GM12878 (cell line): Measurements from ENCODE around the gene RPL36. TPM values are rescaled to one million over a fixed set of nuclear protein-coding genes. Genes with fewer than 3 reads are reported as not detected.

ENCODE experiments used
- ASH2L ChIP-seq: fragments of 300-600, 200-600 bp; sonication (generic); IDR thresholded peaks from 2 replicates; pipeline ENCODE4 v1.6.1; 2017; ENCODE audit warnings: low read depth, mild to moderate bottlenecking, borderline replicate concordance
- CREM ChIP-seq: IDR thresholded peaks from 2 replicates; pipeline ENCODE4 v1.6.1; 2014; ENCODE audit warnings: antibody characterized with exemption, low read depth
- DPF2 ChIP-seq: fragments of 450-650 bp; IDR thresholded peaks from 2 replicates; pipeline ENCODE4 v1.6.1; 2017; ENCODE audit warnings: mild to moderate bottlenecking
- E4F1 ChIP-seq: fragments of 450-650 bp; IDR thresholded peaks from 2 replicates; pipeline ENCODE4 v1.6.1; 2018; ENCODE audit warnings: borderline replicate concordance, mild to moderate bottlenecking; ENCODE audit not compliant: partially characterized antibody
- ETV6 ChIP-seq, 2 experiments: fragments of 450-650 bp in 1 of 2; IDR thresholded peaks in 1 of 2; conservative IDR thresholded peaks in 1 of 2; 2 replicates each; pipeline ENCODE4 v1.6.1; 2014; ENCODE audit warnings: antibody characterized with exemption in 1 of 2, borderline replicate concordance in 1 of 2, low read depth in 1 of 2, mild to moderate bottlenecking in 1 of 2, moderate library complexity in 1 of 2
- FOXK2 ChIP-seq: fragments of 450-650 bp; IDR thresholded peaks from 2 replicates; pipeline ENCODE4 v1.6.1; 2017; ENCODE audit warnings: mild to moderate bottlenecking, moderate library complexity
- GATAD2B ChIP-seq: fragments of 450-650 bp; conservative IDR thresholded peaks from 2 replicates; pipeline ENCODE4 v1.6.1; 2017; ENCODE audit warnings: low read depth, mild to moderate bottlenecking, moderate library complexity
- HDAC6 ChIP-seq: fragments of 200-600 bp; sonication (generic); IDR thresholded peaks from one replicate; pipeline ENCODE4 v1.8.0; 2017; ENCODE audit warnings: antibody characterized with exemption; ENCODE audit not compliant: unreplicated experiment
- IKZF1 ChIP-seq: fragments of 450-650 bp; conservative IDR thresholded peaks from 2 replicates; pipeline ENCODE4 v1.6.1; 2017; ENCODE audit warnings: antibody characterized with exemption, mild to moderate bottlenecking
- IRF4 ChIP-seq: IDR thresholded peaks from 2 replicates; pipeline ENCODE4 v1.6.1; 2011; ENCODE audit warnings: low read depth, low read length
- KLF5 ChIP-seq: fragments of 450-650 bp; IDR thresholded peaks from 2 replicates; pipeline ENCODE4 v1.6.1; 2014; ENCODE audit warnings: mild to moderate bottlenecking; ENCODE audit not compliant: partially characterized antibody
- MLLT1 ChIP-seq: fragments of 450-650 bp; IDR thresholded peaks from 2 replicates; pipeline ENCODE4 v1.6.1; 2016; ENCODE audit warnings: mild to moderate bottlenecking
- NBN ChIP-seq: fragments of 450-650 bp; IDR thresholded peaks from 2 replicates; pipeline ENCODE4 v1.6.1; 2016
- NFXL1 ChIP-seq: fragments of 450-650 bp; IDR thresholded peaks from 2 replicates; pipeline ENCODE4 v1.6.1; 2017; ENCODE audit warnings: antibody characterized with exemption, mild to moderate bottlenecking, borderline replicate concordance
- PAX5 ChIP-seq: IDR thresholded peaks from 2 replicates; pipeline ENCODE4 v1.6.1; 2011; ENCODE audit warnings: low read depth, low read length, borderline replicate concordance
- PAX8 ChIP-seq: fragments of 450-650 bp; IDR thresholded peaks from 2 replicates; pipeline ENCODE4 v1.6.1; 2017; ENCODE audit warnings: mild to moderate bottlenecking, moderate library complexity
- POLR2AphosphoS5 ChIP-seq: IDR thresholded peaks from 2 replicates; pipeline ENCODE4 v1.6.1; 2011; ENCODE audit warnings: mild to moderate bottlenecking, low read length, inconsistent platforms
- RELB ChIP-seq: fragments of 450-650 bp; IDR thresholded peaks from 2 replicates; pipeline ENCODE4 v1.6.1; 2017; ENCODE audit warnings: low read depth, mild to moderate bottlenecking, moderate library complexity
- SIX5 ChIP-seq: IDR thresholded peaks from 2 replicates; pipeline ENCODE4 v1.6.1; 2011; ENCODE audit warnings: mild to moderate bottlenecking, low read depth, low read length, moderate library complexity; ENCODE audit not compliant: severe bottlenecking
- SMAD1 ChIP-seq: fragments of 450-650 bp; IDR thresholded peaks from 2 replicates; pipeline ENCODE4 v1.6.1; 2018; ENCODE audit warnings: mild to moderate bottlenecking, low read depth; ENCODE audit not compliant: partially characterized antibody
- SMARCA5 ChIP-seq: fragments of 450-650 bp; IDR thresholded peaks from 2 replicates; pipeline ENCODE4 v1.6.1; 2017; ENCODE audit warnings: mild to moderate bottlenecking
- SREBF1 ChIP-seq: IDR thresholded peaks from 2 replicates; pipeline ENCODE4 v1.6.1; 2012; ENCODE audit warnings: mild to moderate bottlenecking, low read length
- STAT1 ChIP-seq: fragments of 450-650 bp; conservative IDR thresholded peaks from 2 replicates; pipeline ENCODE4 v1.6.1; 2014; ENCODE audit warnings: antibody characterized with exemption, mild to moderate bottlenecking
- TCF12 ChIP-seq: IDR thresholded peaks from 2 replicates; pipeline ENCODE4 v1.6.1; 2011; ENCODE audit warnings: low read depth, mild to moderate bottlenecking, low read length
- WRNIP1 ChIP-seq: IDR thresholded peaks from 2 replicates; pipeline ENCODE4 v1.6.1; 2011; ENCODE audit warnings: low read depth, low read length, improper control_type of control experiment, borderline replicate concordance
- YY1 ChIP-seq: IDR thresholded peaks from 2 replicates; pipeline ENCODE4 v1.6.1; 2011; ENCODE audit warnings: low read depth, mild to moderate bottlenecking, low read length
- polyA plus RNA-seq, 11 experiments: library from polyadenylated mRNA; depleted of rRNA in 4 of 11; unstranded in 6 of 11; stranded (reverse) in 5 of 11; fragments of >200 nt; fragmentation: Nextera tagmentation in 4 of 11; fragmentation: Illumina TruSeq in 1 of 11; extraction: Ambion mirVana in 4 of 11; extraction: Trizol in 1 of 11; gene quantifications; 1 replicate in 1 of 11; 2 replicates in 10 of 11; pipeline versions ENCODE4 v1.2.1 to v1.2.3, GENCODE V29; 2011 to 2016; ENCODE audit warnings: inconsistent platforms in 2 of 11, missing spikeins in 2 of 11, low read depth in 1 of 11
- total RNA-seq, 4 experiments: library from RNA; depleted of rRNA in 3 of 4; stranded (reverse); fragments of >200 nt in 3 of 4; fragmentation: Illumina TruSeq in 1 of 4; extraction: Trizol in 1 of 4; gene quantifications; 2 replicates each; pipeline versions ENCODE4 v1.2.1 to v1.2.3, GENCODE V29; 2013 to 2021

RPL36 gene
- total and polyA plus RNA-seq, 10 of the 15 experiments (the other 5 are each of a cell fraction or from before 2014, with no cell fraction given) = 374 to 4,942 (median 2,053) TPM

- TF ChIP-seq STAT1 (peak; percentile 51; the same call in 1 of the 2 replicates), CREM (peak; percentile 96), WRNIP1 (no peak), TCF12 (peak; percentile 80), PAX5 (0 out of 2 replicates have a peak, but pooled peaks have one; percentile 45), GATAD2B (peak; percentile 75; the same call in 1 of the 2 replicates), IRF4 (0 out of 2 replicates have a peak, but pooled peaks have one; percentile 23), NBN (0 out of 2 replicates have a peak, but pooled peaks have one; percentile 7), POLR2AphosphoS5 (0 out of 2 replicates have a peak, but pooled peaks have one; percentile 82), RELB (peak; percentile 55; the same call in 1 of the 2 replicates), SMAD1 (peak; percentile 3), KLF5 (peak; percentile 91), HDAC6 (peak; percentile 65), SREBF1 (peak; percentile 92), SIX5 (peak; percentile 95), SMARCA5 (0 out of 2 replicates have a peak, but pooled peaks have one; percentile 34), IKZF1 (peak; percentile 100), MLLT1 (peak; percentile 92), ASH2L (peak; percentile 76; the same call in 1 of the 2 replicates), ETV6 (conservative IDR thresholded peaks at IDR 0.05 in 1 of 2, IDR thresholded peaks at IDR 0.05 in 1 of 2; ENCODE audit: borderline replicate concordance in 1 of 2, low read depth in 1 of 2) (no peak), YY1 (peak; percentile 91), E4F1 (peak; percentile 53), PAX8 (no peak), FOXK2 (no peak), NFXL1 (no peak), DPF2 (peak; percentile 24; the same call in 1 of the 2 replicates)
Observed at GRCh38 chr19:5680437-5681368, 9.4 kb upstream of the RPL36 start, which contains the start of the genes HSD11B1L and MICOS13 (continued).
